ENCODE data around the gene RNF215. TPM values are rescaled to one million over a fixed set of nuclear protein-coding genes. Genes with fewer than 3 reads are reported as not detected.

The RNF215 gene
- total RNA-seq, 3 donors from 2014 or later: 13.3 to 15.4 (median 14.0) TPM

DNA sequence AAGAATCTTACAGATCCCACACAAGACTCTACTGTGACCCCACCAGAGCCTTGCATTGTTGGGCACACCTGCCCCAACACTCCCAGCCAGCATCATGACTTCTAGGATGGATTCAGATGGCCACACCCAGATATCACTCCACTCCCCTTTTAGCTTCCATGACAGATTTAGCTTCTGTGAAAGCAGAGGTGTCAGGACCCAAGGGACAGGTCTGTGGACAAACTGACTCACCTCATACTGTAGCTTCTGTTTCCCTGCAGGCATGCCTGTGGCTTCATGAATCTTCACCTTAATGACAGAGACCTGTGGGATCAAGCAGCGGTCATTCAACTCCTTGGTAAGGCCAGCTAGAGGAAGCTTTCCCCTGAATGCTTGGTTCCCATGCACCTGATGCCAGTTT, 52.0 kb downstream of the RNF215 start:
- Histone ChIP-seq H3K4me1 (peaks cover 0 to 12% of the 10 kb centered on the region in 2 donors), H3K4me3 (no peak overlapping the region), H3K27me3 (no peaks in the 10 kb centered on the region), H3K36me3 (peaks cover 23% of the 10 kb centered on the region), H3K27ac (peak overlapping the region in 1 of 2 donors; percentile 3), H3K9me3 (no peaks in the 10 kb centered on the region)
- intact Hi-C loops (cut with DNase I; ENCODE audit: low total_unique reads): no loop called here
- TF ChIP-seq, protein P1, sequence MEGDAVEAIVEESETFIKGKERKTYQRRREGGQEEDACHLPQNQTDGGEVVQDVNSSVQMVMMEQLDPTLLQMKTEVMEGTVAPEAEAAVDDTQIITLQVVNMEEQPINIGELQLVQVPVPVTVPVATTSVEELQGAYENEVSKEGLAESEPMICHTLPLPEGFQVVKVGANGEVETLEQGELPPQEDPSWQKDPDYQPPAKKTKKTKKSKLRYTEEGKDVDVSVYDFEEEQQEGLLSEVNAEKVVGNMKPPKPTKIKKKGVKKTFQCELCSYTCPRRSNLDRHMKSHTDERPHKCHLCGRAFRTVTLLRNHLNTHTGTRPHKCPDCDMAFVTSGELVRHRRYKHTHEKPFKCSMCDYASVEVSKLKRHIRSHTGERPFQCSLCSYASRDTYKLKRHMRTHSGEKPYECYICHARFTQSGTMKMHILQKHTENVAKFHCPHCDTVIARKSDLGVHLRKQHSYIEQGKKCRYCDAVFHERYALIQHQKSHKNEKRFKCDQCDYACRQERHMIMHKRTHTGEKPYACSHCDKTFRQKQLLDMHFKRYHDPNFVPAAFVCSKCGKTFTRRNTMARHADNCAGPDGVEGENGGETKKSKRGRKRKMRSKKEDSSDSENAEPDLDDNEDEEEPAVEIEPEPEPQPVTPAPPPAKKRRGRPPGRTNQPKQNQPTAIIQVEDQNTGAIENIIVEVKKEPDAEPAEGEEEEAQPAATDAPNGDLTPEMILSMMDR (IDR thresholded peaks at IDR 0.05): no peak
- TF ChIP-seq POLR2A (IDR thresholded peaks at IDR 0.05) (no peak), POLR2AphosphoS5 (IDR thresholded peaks at IDR 0.05) (no peak)
- no peak for DNase-seq (ENCODE audit: low spot score in 2 of 2)

DNA sequence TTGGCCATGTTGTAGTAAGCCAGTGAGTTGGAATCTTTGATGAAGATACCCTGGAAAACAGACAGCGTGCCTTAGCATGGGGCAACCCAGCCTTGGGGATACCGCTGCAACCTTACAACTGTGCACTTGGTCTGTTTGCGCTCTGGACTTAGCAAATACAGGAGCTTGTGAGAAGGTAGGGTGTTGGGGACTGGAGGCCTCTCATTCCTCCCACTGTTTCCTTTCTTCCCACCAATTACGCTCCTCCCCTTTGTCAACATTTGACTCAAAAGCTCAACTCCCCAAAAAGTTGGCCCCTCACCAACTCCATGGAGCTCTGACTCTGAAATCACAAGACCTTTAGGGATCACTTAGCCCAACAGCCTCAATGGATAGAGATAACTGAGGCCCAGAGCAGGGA, 52.6 kb downstream of the RNF215 start:
- no peaks in the 10 kb centered on the region for H3K27me3 ChIP-seq
- TF ChIP-seq, protein P1 (IDR thresholded peaks at IDR 0.05): no peak
- TF ChIP-seq POLR2A (IDR thresholded peaks at IDR 0.05): no peak
- no peak for TF ChIP-seq POLR2AphosphoS5 (IDR thresholded peaks at IDR 0.05)
- H3K27ac ChIP-seq: peak overlapping the region; percentile 12 to 20
- peaks cover 23% of the 10 kb centered on the region for H3K36me3 ChIP-seq
- H3K9me3 ChIP-seq: no peaks in the 10 kb centered on the region
- no peak overlapping the region for H3K4me3 ChIP-seq
- H3K4me1 ChIP-seq: peaks cover 0 to 12% of the 10 kb centered on the region in 2 donors
- intact Hi-C loops (cut with DNase I; ENCODE audit: low total_unique reads): no loop called here
- no peak for DNase-seq (ENCODE audit: low spot score in 2 of 2)

DNA sequence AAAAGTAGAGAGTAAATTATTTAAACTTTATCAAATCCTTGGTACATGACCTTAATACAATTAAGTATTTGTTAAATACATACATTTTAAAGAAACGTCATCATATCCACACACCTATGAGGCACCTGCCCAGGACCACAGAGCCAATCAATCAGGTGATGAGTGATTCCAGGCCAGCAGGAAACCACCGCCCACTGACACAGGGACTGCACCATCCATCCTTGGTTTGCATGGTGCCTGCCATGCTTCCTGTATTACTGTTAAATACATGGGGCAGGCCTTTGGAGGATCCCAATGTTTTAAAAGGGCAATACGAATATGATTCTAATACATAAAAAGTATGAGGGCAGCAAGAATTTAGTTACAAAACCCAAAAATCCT, 53.5 kb downstream of the RNF215 start:
- Histone ChIP-seq H3K27ac (no peak overlapping the region), H3K4me1 (peaks cover 0 to 12% of the 10 kb centered on the region in 2 donors), H3K36me3 (peaks cover 23% of the 10 kb centered on the region), H3K4me3 (no peak overlapping the region), H3K9me3 (no peaks in the 10 kb centered on the region), H3K27me3 (no peaks in the 10 kb centered on the region)
- intact Hi-C loops (cut with DNase I; ENCODE audit: low total_unique reads): no loop called here
- TF ChIP-seq, protein P1 (IDR thresholded peaks at IDR 0.05): no peak
- TF ChIP-seq POLR2AphosphoS5 (IDR thresholded peaks at IDR 0.05): no peak
- no peak for TF ChIP-seq POLR2A (IDR thresholded peaks at IDR 0.05)
- no peak for DNase-seq (ENCODE audit: low spot score in 2 of 2)

DNA sequence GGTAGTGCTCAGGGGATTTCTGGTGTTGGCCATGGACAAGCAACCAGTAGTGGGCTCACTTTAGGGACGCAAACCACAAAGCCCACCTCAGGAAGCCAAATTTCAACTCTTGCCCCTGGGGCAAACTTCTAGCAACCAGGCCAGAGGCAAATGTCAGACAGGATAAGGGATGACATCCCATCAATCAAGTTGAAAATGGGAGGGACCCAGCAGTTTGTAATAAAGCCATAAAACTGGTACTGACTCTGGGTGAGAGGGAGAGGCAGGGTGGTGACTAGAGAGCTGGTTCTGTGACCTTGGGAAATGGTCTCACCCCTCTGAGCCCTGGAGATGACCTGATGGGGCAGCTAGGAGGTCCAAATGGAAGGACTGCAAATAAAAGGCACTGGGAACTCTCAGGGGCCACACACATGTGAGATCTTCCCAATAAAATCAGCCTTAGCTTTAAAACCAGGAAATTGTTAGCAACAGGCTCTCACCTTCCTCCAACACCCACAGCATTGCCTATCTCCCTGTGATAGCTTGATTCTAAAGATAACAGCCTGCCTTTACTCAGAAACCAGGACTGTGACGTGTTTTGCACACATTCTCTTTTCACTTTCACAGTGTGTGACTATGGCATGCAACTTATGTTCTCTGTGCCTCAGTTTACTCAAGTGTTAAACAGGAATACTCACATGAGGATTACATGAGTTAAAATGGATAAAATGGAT, 54.1 kb downstream of the RNF215 start:
- Histone ChIP-seq H3K27ac (peak overlapping the region; percentile 49 to 62), H3K4me3 (no peak overlapping the region), H3K36me3 (peaks cover 23% of the 10 kb centered on the region), H3K9me3 (no peaks in the 10 kb centered on the region), H3K4me1 (peaks cover 0 to 12% of the 10 kb centered on the region in 2 donors), H3K27me3 (no peaks in the 10 kb centered on the region)
- intact Hi-C loops (cut with DNase I; ENCODE audit: low total_unique reads): no loop called here
- no peak for DNase-seq (ENCODE audit: low spot score in 2 of 2)
- TF ChIP-seq POLR2A (IDR thresholded peaks at IDR 0.05) (no peak), POLR2AphosphoS5 (IDR thresholded peaks at IDR 0.05) (no peak)
- TF ChIP-seq, protein P1 (IDR thresholded peaks at IDR 0.05): no peak

DNA sequence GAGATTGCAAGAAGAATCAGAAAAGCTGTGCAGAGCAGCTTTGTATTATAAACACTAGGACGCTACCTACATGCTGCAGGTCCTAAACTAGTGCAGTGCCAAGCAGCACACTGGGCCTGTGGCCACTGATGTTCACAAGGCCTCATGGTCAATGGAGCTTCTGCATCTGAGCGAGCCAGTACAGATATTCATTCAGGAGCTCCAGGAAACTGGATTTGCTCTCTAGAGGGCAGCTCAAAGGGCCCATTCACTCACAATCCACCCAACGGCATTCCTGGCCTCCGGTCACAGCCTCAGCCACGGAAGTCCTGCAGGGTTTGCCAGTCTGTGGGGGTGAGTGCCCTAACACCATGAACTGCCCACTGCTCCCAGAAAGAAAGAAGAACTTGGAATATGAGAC, 54.7 kb downstream of the RNF215 start:
- DNase-seq (ENCODE audit: low spot score in 2 of 2): no peak
- H3K27me3 ChIP-seq: no peaks in the 10 kb centered on the region
- no peak overlapping the region for H3K4me3 ChIP-seq
- H3K9me3 ChIP-seq: no peaks in the 10 kb centered on the region
- TF ChIP-seq, protein P1 (IDR thresholded peaks at IDR 0.05): no peak
- TF ChIP-seq POLR2AphosphoS5 (IDR thresholded peaks at IDR 0.05) (no peak), POLR2A (IDR thresholded peaks at IDR 0.05) (no peak)
- peaks cover 0 to 13% of the 10 kb centered on the region in 2 donors for H3K4me1 ChIP-seq
- peak overlapping the region; percentile 49 to 62 for H3K27ac ChIP-seq
- intact Hi-C loops (cut with DNase I; ENCODE audit: low total_unique reads): no loop called here
- H3K36me3 ChIP-seq: peaks cover 22% of the 10 kb centered on the region

All from breast epithelium (tissue), 4 donors.